GM13976 (cell line): ENCODE results near the gene KIFC3.

Source experiments
- DNase-seq: peaks from one replicate; pipeline ENCODE4 v3.0.0; 2012; ENCODE audit warnings: low spot score
- CTCF ChIP-seq: IDR thresholded peaks from 2 replicates; pipeline ENCODE4 v1.5.1; 2012; ENCODE audit warnings: borderline replicate concordance, mild to moderate bottlenecking; ENCODE audit not compliant: insufficient read depth; ENCODE audit errors: extremely low read depth, missing control alignments, control extremely low read depth
- in situ Hi-C: fragments of 300-500 bp; cut with MboI; formaldehyde crosslinking; loops from one replicate; pipeline ENCODE4 v1.12.0; 2022; ENCODE audit warnings: low sequenced_read_pairs, mixed read lengths, inconsistent platforms; ENCODE audit not compliant: unreplicated experiment

The KIFC3 gene

GRCh38 chr16:57724531-57724930 lies 77.8 kb downstream of the KIFC3 start:
- TF ChIP-seq CTCF, result no peak
- in situ Hi-C loops, result no loop called here
- DNase-seq, result no peak

GRCh38 chr16:57723170-57723569 lies 79.1 kb downstream of the KIFC3 start:
- in situ Hi-C loops, result no loop called here
- no peak for DNase-seq
- no peak for TF ChIP-seq CTCF

- no peak for TF ChIP-seq CTCF
- in situ Hi-C loops, result no loop called here
- DNase-seq, result no peak
These were observed 79.6 kb downstream of the KIFC3 start for GRCh38 chr16:57722651-57723050.

GRCh38 chr16:57722210-57722499 lies 80.1 kb downstream of the KIFC3 start:
- in situ Hi-C loops, result no loop called here
- TF ChIP-seq CTCF, result no peak

GRCh38 chr16:57721356-57722209 lies 80.7 kb downstream of the KIFC3 start:
- in situ Hi-C loops, result no loop called here
- no peak for TF ChIP-seq CTCF
- DNase-seq, result peak; percentile 30

More at GRCh38 chr16:57722210-57722499, 80.1 kb downstream of the KIFC3 start:
- no peak for DNase-seq

- peak; percentile 51 for TF ChIP-seq CTCF
- DNase-seq, result peak; percentile 73
- in situ Hi-C loops, result no loop called here
These were observed 82.1 kb downstream of the KIFC3 start for GRCh38 chr16:57720142-57720575.

GRCh38 chr16:57714047-57714446 lies 88.2 kb downstream of the KIFC3 start:
- no peak for TF ChIP-seq CTCF
- in situ Hi-C loops, result no loop called here
- no peak for DNase-seq
